GM23248 (cell line): ENCODE data around the gene PIBF1. TPM values are rescaled to one million over a fixed set of nuclear protein-coding genes. Genes with fewer than 3 reads are reported as not detected.

Experiments
- DNase-seq: peaks from one replicate; pipeline ENCODE4 v3.0.0-alpha.2; 2015
- H2AFZ ChIP-seq: fragments of 200-600 bp; sonication (generic); 2 replicates; pipeline ENCODE4 v1.6.1; 2016; ENCODE audit warnings: antibody characterized with exemption
- H3F3A ChIP-seq: fragments of 200-600 bp; sonication (generic); 2 replicates; pipeline ENCODE4 v1.6.1; 2016; ENCODE audit warnings: mild to moderate bottlenecking, antibody characterized with exemption, mixed run types; ENCODE audit not compliant: insufficient read depth
- H3K27ac ChIP-seq: fragments of 200-600 bp; sonication (generic); 2 replicates; pipeline ENCODE4 v1.5.1; 2016; ENCODE audit warnings: mild to moderate bottlenecking
- H3K27me3 ChIP-seq: fragments of 200-600 bp; sonication (generic); replicated peaks from 2 replicates; pipeline ENCODE4 v1.6.1; 2016; ENCODE audit warnings: mild to moderate bottlenecking; ENCODE audit not compliant: insufficient read depth
- H3K36me3 ChIP-seq: fragments of 200-600 bp; sonication (generic); 2 replicates; pipeline ENCODE4 v1.6.1; 2016; ENCODE audit warnings: low read depth, mild to moderate bottlenecking
- H3K4me1 ChIP-seq: fragments of 200-600 bp; sonication (generic); 2 replicates; pipeline ENCODE4 v1.6.1; 2016; ENCODE audit warnings: mild to moderate bottlenecking; ENCODE audit not compliant: insufficient read depth
- H3K4me2 ChIP-seq: fragments of 200-600 bp; sonication (generic); one replicate; pipeline ENCODE4 v1.6.1; 2016; ENCODE audit warnings: mild to moderate bottlenecking; ENCODE audit not compliant: unreplicated experiment
- H3K4me3 ChIP-seq: fragments of 200-600 bp; sonication (generic); 2 replicates; pipeline ENCODE4 v1.5.1; 2016; ENCODE audit warnings: mild to moderate bottlenecking
- H3K79me2 ChIP-seq: fragments of 200-600 bp; sonication (generic); 2 replicates; pipeline ENCODE4 v1.6.1; 2016; ENCODE audit warnings: mild to moderate bottlenecking; ENCODE audit not compliant: insufficient read depth
- H3K9ac ChIP-seq: fragments of 200-600 bp; sonication (generic); 2 replicates; pipeline ENCODE4 v1.6.1; 2016; ENCODE audit warnings: mild to moderate bottlenecking
- H3K9me2 ChIP-seq: fragments of 200-600 bp; sonication (generic); 2 replicates; pipeline ENCODE4 v1.6.1; 2016; ENCODE audit warnings: mixed run types, mild to moderate bottlenecking, moderate library complexity; ENCODE audit not compliant: insufficient read depth
- H3K9me3 ChIP-seq: fragments of 200-600 bp; sonication (generic); one replicate; pipeline ENCODE4 v1.6.1; 2017; ENCODE audit warnings: low read depth
- H4K20me1 ChIP-seq: fragments of 200-600 bp; sonication (generic); 2 replicates; pipeline ENCODE4 v1.6.0; 2016; ENCODE audit not compliant: insufficient read depth
- EZH2 ChIP-seq: fragments of 200-600 bp; sonication (generic); IDR thresholded peaks from 2 replicates; pipeline ENCODE4 v1.6.1; 2018; ENCODE audit warnings: antibody characterized with exemption, mild to moderate bottlenecking; ENCODE audit not compliant: insufficient read depth, poor library complexity, severe bottlenecking
- EZH2phosphoT487 ChIP-seq: fragments of 200-600 bp; sonication (generic); IDR thresholded peaks from 2 replicates; pipeline ENCODE4 v1.6.1; 2018; ENCODE audit warnings: antibody characterized with exemption, moderate library complexity, mild to moderate bottlenecking, low read depth; ENCODE audit not compliant: insufficient read depth
- WGBS, 2 experiments: methylation state at CpG; one replicate each; pipeline ENCODE4 v1.1.6; 2015 to 2017; ENCODE audit warnings: low lambda C conversion rate in 2 of 2, low coverage in 1 of 2; ENCODE audit errors: missing lambda C conversion rate in 2 of 2; 5-methylcytosine and 5-hydroxymethylcytosine counted together
- in situ Hi-C: fragments of 300-500 bp; cut with MboI; formaldehyde crosslinking; loops from 2 replicates; pipeline ENCODE4 v1.15.0; 2020
- polyA plus RNA-seq: library from polyadenylated mRNA; unstranded; fragments of >200 nt; fragmentation: Nextera tagmentation; extraction: Ambion mirVana; gene quantifications from 2 replicates; pipeline ENCODE4 v1.2.1, GENCODE V29; 2016
- total RNA-seq: library from RNA; depleted of rRNA; stranded (reverse); fragments of >200 nt; shearing (Covaris generic); gene quantifications from 2 replicates; pipeline ENCODE4 v1.2.3, GENCODE V29; 2014

The PIBF1 gene
- total and polyA plus RNA-seq, 2 experiments from 2014 or later = 15.2 to 17.0 TPM

GRCh38 chr13:73060251-73061160 lies 278.6 kb downstream of the PIBF1 start:
- 2 to 3% methylated on average over 26 of the region's 26 CpGs for WGBS, 2 experiments
- Histone ChIP-seq H4K20me1 (no peaks in the 10 kb centered on the region), H3K9ac (peak overlapping the region; percentile 69), H3K27ac (peak overlapping the region; percentile 59), H3K79me2 (0 out of 2 replicates have a peak, but pooled peaks cover 12% of the 10 kb centered on the region), H3K36me3 (no peaks in the 10 kb centered on the region), H3K9me3 (no peaks in the 10 kb centered on the region), H3K27me3 (no peaks in the 10 kb centered on the region), H3K4me2 (peak overlapping the region; percentile 95), H3K4me1 (peaks cover 25% of the 10 kb centered on the region), H3K9me2 (no peaks in the 10 kb centered on the region), H3K4me3 (peak overlapping the region; percentile 83), H3F3A (peaks cover 24% of the 10 kb centered on the region), H2AFZ (peak overlapping the region; percentile 74)
- peak; percentile 90 for DNase-seq
- TF ChIP-seq EZH2 = no peak
- TF ChIP-seq EZH2phosphoT487 = no peak
- in situ Hi-C loops = loop anchor here (25.0 kb wide), 1 partner anchor 652 kb away; no protein-coding TSS in a partner anchor

GRCh38 chr13:73061473-73061872 lies 279.5 kb downstream of the PIBF1 start:
- Histone ChIP-seq H3K4me3 (peak overlapping the region; percentile 83), H3K79me2 (0 out of 2 replicates have a peak, but pooled peaks cover 12% of the 10 kb centered on the region), H3K9me2 (no peaks in the 10 kb centered on the region), H3K36me3 (no peaks in the 10 kb centered on the region), H3K4me1 (peaks cover 15% of the 10 kb centered on the region), H4K20me1 (no peaks in the 10 kb centered on the region), H3K4me2 (peak overlapping the region; percentile 95), H3K9me3 (no peaks in the 10 kb centered on the region), H3K27me3 (no peaks in the 10 kb centered on the region), H2AFZ (no peak overlapping the region), H3K27ac (0 out of 2 replicates have a peak overlapping the region, but pooled peaks have one; percentile 59), H3F3A (peaks cover 17% of the 10 kb centered on the region), H3K9ac (peak overlapping the region; percentile 69)
- WGBS, 2 experiments = 90 to 94% methylated on average over 6 of the region's 6 CpGs
- in situ Hi-C loops = loop anchor here (25.0 kb wide), 1 partner anchor 651 kb away; no protein-coding TSS in a partner anchor
- DNase-seq = no peak
- TF ChIP-seq EZH2phosphoT487 (no peak), EZH2 (no peak)

GRCh38 chr13:73061876-73062275 lies 279.9 kb downstream of the PIBF1 start:
- H3F3A ChIP-seq = peaks cover 15% of the 10 kb centered on the region
- 94 to 95% methylated on average over 7 to 9 of the region's 9 CpGs for WGBS, 2 experiments
- in situ Hi-C loops = loop anchor here (25.0 kb wide), 1 partner anchor 650 kb away; no protein-coding TSS in a partner anchor
- peaks cover 1% of the 10 kb centered on the region; the same call in 1 of the 2 replicates for H4K20me1 ChIP-seq
- H3K27ac ChIP-seq = no peak overlapping the region
- H3K79me2 ChIP-seq = 0 out of 2 replicates have a peak, but pooled peaks cover 12% of the 10 kb centered on the region
- H3K9ac ChIP-seq = no peak overlapping the region
- no peak overlapping the region for H2AFZ ChIP-seq
- no peaks in the 10 kb centered on the region for H3K9me3 ChIP-seq
- DNase-seq = no peak
- H3K4me1 ChIP-seq = peaks cover 14% of the 10 kb centered on the region
- peak overlapping the region; percentile 95 for H3K4me2 ChIP-seq
- TF ChIP-seq EZH2phosphoT487 (no peak), EZH2 (no peak)
- H3K27me3 ChIP-seq = no peaks in the 10 kb centered on the region
- H3K4me3 ChIP-seq = no peak overlapping the region
- no peaks in the 10 kb centered on the region for H3K36me3 ChIP-seq
- H3K9me2 ChIP-seq = no peaks in the 10 kb centered on the region

- Histone ChIP-seq H3K4me1 (peaks cover 14% of the 10 kb centered on the region), H2AFZ (no peak overlapping the region), H3F3A (peaks cover 15% of the 10 kb centered on the region), H3K27ac (no peak overlapping the region), H3K27me3 (no peaks in the 10 kb centered on the region), H3K79me2 (0 out of 2 replicates have a peak, but pooled peaks cover 12% of the 10 kb centered on the region), H3K9ac (no peak overlapping the region), H4K20me1 (peaks cover 3% of the 10 kb centered on the region; the same call in 1 of the 2 replicates), H3K9me3 (no peaks in the 10 kb centered on the region), H3K9me2 (no peaks in the 10 kb centered on the region), H3K36me3 (no peaks in the 10 kb centered on the region), H3K4me2 (no peak overlapping the region), H3K4me3 (no peak overlapping the region)
- no peak for DNase-seq
- in situ Hi-C loops = loop anchor here (25.0 kb wide), 1 partner anchor 650 kb away; no protein-coding TSS in a partner anchor
- 90 to 94% methylated on average over 13 of the region's 13 CpGs for WGBS, 2 experiments
- TF ChIP-seq EZH2phosphoT487 (no peak), EZH2 (no peak)
Measured at GRCh38 chr13:73062468-73062867, 280.5 kb downstream of the PIBF1 start.
